GM12878 (cell line): ENCODE results near the gene TNF. TPM values are rescaled to one million over a fixed set of nuclear protein-coding genes. Genes with fewer than 3 reads are reported as not detected.

ENCODE experiments used
- CHD1 ChIP-seq: IDR thresholded peaks from 2 replicates; pipeline ENCODE4 v1.6.1; 2012; ENCODE audit warnings: low read depth, low read length, improper control_type of control experiment
- ELK1 ChIP-seq: IDR thresholded peaks from 2 replicates; pipeline ENCODE4 v1.6.1; 2012; ENCODE audit warnings: low read depth, low read length, improper control_type of control experiment
- MEF2B ChIP-seq: fragments of 450-650 bp; IDR thresholded peaks from 2 replicates; pipeline ENCODE4 v1.6.1; 2018; ENCODE audit warnings: mild to moderate bottlenecking, moderate library complexity; ENCODE audit not compliant: partially characterized antibody, poor library complexity, severe bottlenecking
- PAX5 ChIP-seq: IDR thresholded peaks from 2 replicates; pipeline ENCODE4 v1.6.1; 2011; ENCODE audit warnings: low read depth, low read length, borderline replicate concordance
- PML ChIP-seq: IDR thresholded peaks from 2 replicates; pipeline ENCODE4 v1.6.1; 2012; ENCODE audit warnings: low read length, inconsistent platforms
- POLR2AphosphoS2 ChIP-seq: IDR thresholded peaks from 2 replicates; pipeline ENCODE4 v1.6.1; 2011; ENCODE audit warnings: low read depth, mild to moderate bottlenecking, low read length, improper control_type of control experiment, moderate library complexity
- POLR2AphosphoS5 ChIP-seq: IDR thresholded peaks from 2 replicates; pipeline ENCODE4 v1.6.1; 2011; ENCODE audit warnings: mild to moderate bottlenecking, low read length, inconsistent platforms
- RAD51 ChIP-seq: fragments of 450-650 bp; IDR thresholded peaks from 2 replicates; pipeline ENCODE4 v1.6.1; 2016; ENCODE audit warnings: moderate library complexity, mild to moderate bottlenecking, inconsistent platforms
- REST ChIP-seq: IDR thresholded peaks from 2 replicates; pipeline ENCODE4 v1.6.1; 2012; ENCODE audit warnings: mild to moderate bottlenecking, low read depth, low read length
- SMAD1 ChIP-seq: fragments of 450-650 bp; IDR thresholded peaks from 2 replicates; pipeline ENCODE4 v1.6.1; 2018; ENCODE audit warnings: mild to moderate bottlenecking, low read depth; ENCODE audit not compliant: partially characterized antibody
- SP1 ChIP-seq: IDR thresholded peaks from one replicate; pipeline ENCODE4 v1.6.1; 2011; ENCODE audit warnings: low read depth, low read length
- STAT3 ChIP-seq: IDR thresholded peaks from 2 replicates; pipeline ENCODE4 v1.6.1; 2011; ENCODE audit warnings: low read depth, low read length, improper control_type of control experiment
- TAF1 ChIP-seq: IDR thresholded peaks from 2 replicates; pipeline ENCODE4 v1.6.1; 2011; ENCODE audit warnings: mild to moderate bottlenecking, low read depth, low read length, borderline replicate concordance
- ZNF592 ChIP-seq: fragments of 450-650 bp; IDR thresholded peaks from 2 replicates; pipeline ENCODE4 v1.6.1; 2017; ENCODE audit warnings: mild to moderate bottlenecking, moderate library complexity
- polyA plus RNA-seq, 11 experiments: library from polyadenylated mRNA; depleted of rRNA in 4 of 11; unstranded in 6 of 11; stranded (reverse) in 5 of 11; fragments of >200 nt; fragmentation: Nextera tagmentation in 4 of 11; fragmentation: Illumina TruSeq in 1 of 11; extraction: Ambion mirVana in 4 of 11; extraction: Trizol in 1 of 11; gene quantifications; 1 replicate in 1 of 11; 2 replicates in 10 of 11; pipeline versions ENCODE4 v1.2.1 to v1.2.3, GENCODE V29; 2011 to 2016; ENCODE audit warnings: inconsistent platforms in 2 of 11, missing spikeins in 2 of 11, low read depth in 1 of 11
- total RNA-seq, 4 experiments: library from RNA; depleted of rRNA in 3 of 4; stranded (reverse); fragments of >200 nt in 3 of 4; fragmentation: Illumina TruSeq in 1 of 4; extraction: Trizol in 1 of 4; gene quantifications; 2 replicates each; pipeline versions ENCODE4 v1.2.1 to v1.2.3, GENCODE V29; 2013 to 2021
- TF ChIP-seq, protein P1 (sequence below): fragments of 450-650 bp; formaldehyde crosslinking; IDR thresholded peaks from 2 replicates; pipeline ENCODE4 v1.4.0; 2022; ENCODE audit warnings: mild to moderate bottlenecking, moderate library complexity

TNF gene
- total and polyA plus RNA-seq, 10 of the 15 experiments (the other 5 are each of a cell fraction or from before 2014, with no cell fraction given) = 18.0 to 94.8 (median 61.9) TPM

GRCh38 chr6:31546958-31547726 lies 28.2 kb upstream of the TNF start, which contains the start of gene NFKBIL1 (continued):
- TF ChIP-seq, protein P1, sequence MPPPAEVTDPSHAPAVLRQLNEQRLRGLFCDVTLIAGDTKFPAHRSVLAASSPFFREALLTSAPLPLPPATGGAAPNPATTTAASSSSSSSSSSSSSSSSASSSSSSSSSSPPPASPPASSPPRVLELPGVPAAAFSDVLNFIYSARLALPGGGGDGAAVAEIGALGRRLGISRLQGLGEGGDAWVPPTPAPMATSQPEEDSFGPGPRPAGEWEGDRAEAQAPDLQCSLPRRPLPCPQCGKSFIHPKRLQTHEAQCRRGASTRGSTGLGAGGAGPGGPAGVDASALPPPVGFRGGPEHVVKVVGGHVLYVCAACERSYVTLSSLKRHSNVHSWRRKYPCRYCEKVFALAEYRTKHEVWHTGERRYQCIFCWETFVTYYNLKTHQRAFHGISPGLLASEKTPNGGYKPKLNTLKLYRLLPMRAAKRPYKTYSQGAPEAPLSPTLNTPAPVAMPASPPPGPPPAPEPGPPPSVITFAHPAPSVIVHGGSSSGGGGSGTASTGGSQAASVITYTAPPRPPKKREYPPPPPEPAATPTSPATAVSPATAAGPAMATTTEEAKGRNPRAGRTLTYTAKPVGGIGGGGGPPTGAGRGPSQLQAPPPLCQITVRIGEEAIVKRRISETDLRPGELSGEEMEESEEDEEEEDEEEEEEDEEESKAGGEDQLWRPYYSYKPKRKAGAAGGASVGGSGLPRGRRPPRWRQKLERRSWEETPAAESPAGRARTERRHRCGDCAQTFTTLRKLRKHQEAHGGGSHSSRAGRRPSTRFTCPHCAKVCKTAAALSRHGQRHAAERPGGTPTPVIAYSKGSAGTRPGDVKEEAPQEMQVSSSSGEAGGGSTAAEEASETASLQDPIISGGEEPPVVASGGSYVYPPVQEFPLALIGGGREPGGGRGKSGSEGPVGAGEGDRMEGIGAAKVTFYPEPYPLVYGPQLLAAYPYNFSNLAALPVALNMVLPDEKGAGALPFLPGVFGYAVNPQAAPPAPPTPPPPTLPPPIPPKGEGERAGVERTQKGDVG (CRISPR knock-in tag) = no peak
- 0 out of 2 replicates have a peak, but pooled peaks have one; percentile 63 for TF ChIP-seq TAF1
- TF ChIP-seq PML = no peak; the same call in 1 of the 2 replicates
- TF ChIP-seq REST = no peak
- peak; percentile 82 for TF ChIP-seq ELK1
- TF ChIP-seq CHD1 = no peak
- TF ChIP-seq STAT3 = no peak
- TF ChIP-seq RAD51 = no peak
- TF ChIP-seq MEF2B = peak; percentile 96
- no peak for TF ChIP-seq PAX5
- peak; percentile 85 for TF ChIP-seq SP1
- TF ChIP-seq POLR2AphosphoS5 = peak; percentile 40; the same call in 1 of the 2 replicates
- TF ChIP-seq POLR2AphosphoS2 = 0 out of 2 replicates have a peak, but pooled peaks have one; percentile 30
- TF ChIP-seq SMAD1 = no peak
- no peak for TF ChIP-seq ZNF592
